Esophagus mucosa (tissue), 1 donor: ENCODE measurements around the gene TERT. TPM values are rescaled to one million over a fixed set of nuclear protein-coding genes. Genes with fewer than 3 reads are reported as not detected.

Source experiments
- ATAC-seq: fragments of 200-7000 bp; cut with Tn5 transposase; one replicate; pipeline ENCODE4 v1.9.1; 2020
- total RNA-seq: library from RNA; stranded (reverse); gene quantifications from one replicate; pipeline ENCODE4 v1.2.4, GENCODE V29; 2023
- donor health status: DM: yes; HTN: yes; CAD: no.

The TERT gene
- total RNA-seq, 1 donor from 2014 or later = not detected

DNA sequence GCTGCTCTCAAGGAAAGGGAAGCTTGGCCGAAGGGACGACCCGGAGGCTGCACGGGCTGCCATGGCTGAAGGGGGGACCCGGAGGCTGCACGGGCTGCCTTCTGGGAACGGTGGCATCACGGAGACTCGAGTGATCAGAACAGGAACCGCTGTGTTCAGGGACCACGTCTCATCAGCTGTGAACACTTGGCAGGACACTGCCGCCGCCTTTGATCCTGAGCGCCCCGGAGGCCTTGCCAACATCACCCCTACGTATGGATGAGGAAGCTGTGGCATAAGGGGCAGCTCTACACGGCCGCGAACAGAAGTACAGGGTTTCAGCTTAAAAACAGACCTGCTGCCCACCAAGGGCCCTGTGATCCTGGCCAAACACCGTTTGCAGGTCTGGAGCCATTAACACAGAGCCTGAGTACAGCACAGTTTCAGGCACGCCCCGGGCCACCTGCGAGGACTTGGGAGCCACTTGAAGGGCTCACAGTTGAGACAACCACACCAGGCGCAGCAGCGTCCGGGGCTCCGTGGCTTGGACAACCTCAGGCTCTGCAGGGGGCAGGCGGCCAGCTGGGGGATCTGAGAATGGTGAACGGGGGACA, 23.9 kb upstream of the TERT start:
- ATAC-seq = no peak

- ATAC-seq = no peak
These were observed 23.2 kb upstream of the TERT start for GRCh38 chr5:1317921-1318565.

- no peak for ATAC-seq
These were observed 21.9 kb upstream of the TERT start for GRCh38 chr5:1316588-1317340.

GRCh38 chr5:1315709-1316587, 21.1 kb upstream of the TERT start:
- ATAC-seq = peak; percentile 95

DNA sequence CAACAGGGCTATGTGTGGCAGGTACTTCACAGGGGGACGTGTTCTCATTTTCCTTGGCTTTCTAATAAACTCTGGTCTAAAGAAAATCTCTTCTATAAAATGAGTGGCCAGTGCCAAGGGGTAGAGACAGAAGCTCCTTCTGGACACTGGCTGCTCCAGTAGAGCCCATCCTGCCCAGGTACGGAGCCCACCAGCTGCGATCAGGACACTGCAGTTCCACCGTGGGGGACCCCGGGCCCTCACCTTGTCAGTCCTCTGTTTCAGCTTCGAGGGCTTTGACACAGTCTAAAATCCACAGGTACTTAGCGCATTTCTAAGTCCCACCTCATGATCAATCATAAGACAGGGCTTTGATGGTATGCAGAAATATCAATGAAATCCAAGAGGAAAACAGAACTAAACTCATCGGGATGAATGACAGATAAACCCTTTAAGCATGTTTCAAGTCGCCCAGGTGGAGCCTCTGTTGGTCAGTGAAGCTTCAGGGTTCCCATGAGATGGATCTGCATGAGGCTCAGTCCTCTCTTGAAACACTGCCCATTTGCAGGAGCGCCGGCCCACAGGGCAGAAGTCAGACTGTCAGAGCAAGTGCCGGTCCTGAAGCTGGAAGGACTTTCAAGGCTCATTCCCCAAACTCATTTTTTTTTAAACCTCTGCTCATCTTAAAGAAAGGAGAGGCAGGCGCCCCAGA, 20.3 kb upstream of the TERT start:
- ATAC-seq = no peak

- no peak for ATAC-seq
These were observed 19.7 kb upstream of the TERT start for GRCh38 chr5:1314564-1314982.

DNA sequence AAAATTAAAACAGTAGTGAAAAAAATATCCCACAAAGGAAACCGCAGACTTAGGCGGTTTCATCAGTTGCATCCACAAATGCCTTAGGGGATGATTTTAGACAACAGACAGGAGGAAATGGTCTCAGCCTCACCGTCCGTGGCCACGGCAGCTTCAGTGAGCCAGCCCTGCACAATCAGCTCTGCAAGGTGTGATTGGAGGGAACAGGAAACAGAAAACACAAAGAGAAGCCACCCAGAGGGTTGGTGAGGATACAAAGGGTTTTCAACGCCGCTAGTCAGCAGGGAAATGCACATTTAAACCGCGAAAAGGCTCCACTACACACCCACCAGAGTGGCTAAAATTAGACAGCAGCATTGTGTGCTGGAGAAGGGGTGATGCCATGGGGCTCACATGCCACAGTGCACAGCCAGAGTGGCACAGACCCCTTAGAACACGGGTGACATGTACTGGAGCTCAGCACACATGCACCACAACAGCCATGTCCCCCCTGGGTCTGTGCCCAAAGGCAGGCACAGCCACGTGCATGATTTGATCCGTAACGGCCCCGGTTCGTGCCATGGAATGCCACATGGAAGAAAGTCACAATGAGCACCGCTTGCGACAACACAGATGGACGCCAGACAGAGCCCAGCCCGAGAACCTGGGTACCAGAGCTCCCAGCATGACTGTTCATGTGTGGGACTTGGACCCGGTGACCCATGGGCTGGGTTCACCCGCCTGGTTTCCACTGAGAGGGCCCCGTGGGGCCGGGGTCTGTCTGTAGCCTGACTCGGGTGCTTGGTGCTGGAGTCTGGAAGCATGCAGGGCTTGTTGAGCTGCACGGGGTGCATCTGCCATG, 18.3 kb upstream of the TERT start:
- ATAC-seq = no peak

- ATAC-seq = no peak
These were observed 17.3 kb upstream of the TERT start for GRCh38 chr5:1312206-1312605.

GRCh38 chr5:1311439-1312055, 16.7 kb upstream of the TERT start:
- ATAC-seq = no peak

DNA sequence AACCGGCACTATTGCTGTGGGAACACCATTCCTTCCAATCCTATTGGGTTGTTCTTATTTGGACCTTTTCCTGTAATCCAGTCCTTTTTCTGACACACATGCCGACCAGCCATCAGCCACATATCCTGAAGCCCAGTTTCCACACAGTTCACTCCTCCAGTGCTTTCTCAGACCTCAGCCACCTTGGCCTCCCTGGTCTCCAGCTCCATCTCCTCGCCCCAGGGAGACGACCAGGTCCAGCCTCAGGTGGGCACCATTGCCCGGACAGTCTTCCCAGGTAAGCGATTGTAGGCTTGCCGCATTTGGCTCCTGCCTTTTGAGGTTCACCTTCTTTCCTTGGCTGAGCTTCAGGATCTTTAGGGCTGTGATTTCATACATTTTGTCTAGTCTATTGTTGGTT, 15.2 kb upstream of the TERT start:
- ATAC-seq = no peak

DNA sequence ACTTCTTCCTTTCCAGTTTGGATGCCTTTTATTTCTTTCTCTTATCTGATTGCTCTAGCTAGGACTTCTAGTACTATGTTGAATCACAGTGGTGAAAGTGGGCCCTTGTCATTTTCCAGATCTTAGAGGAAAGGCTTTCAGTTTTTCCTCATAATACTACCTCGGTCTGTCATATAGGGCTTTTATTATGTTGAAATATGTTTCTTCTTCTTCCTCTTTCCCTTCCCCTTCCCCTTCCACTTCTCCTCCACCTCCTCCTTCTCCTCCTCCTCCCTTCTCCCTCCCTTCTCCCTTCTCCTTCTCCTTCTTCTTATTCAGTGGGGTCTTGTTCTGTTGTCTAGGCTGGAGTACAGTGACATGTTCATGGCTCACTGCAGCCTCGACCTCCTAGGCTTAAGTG, 9.2 kb upstream of the TERT start:
- no peak for ATAC-seq

DNA sequence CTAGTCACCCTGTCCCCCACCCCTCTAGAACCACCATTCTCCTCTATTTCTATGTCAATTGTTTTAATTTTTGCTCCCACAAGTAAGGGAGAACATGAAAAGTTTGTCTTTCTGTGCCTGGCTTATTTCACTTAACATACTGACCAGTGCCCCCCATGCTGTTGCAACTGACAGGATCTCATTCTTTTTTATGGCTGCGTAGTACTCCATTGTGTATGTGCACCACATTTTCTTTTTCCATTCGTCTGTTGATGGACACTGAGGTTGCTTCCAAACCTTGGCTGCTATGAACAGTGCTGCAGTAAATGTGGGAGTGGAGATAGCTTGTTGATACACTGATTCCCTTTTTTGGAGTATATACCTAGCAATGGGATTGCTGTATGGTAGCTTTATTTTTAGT, 7.4 kb upstream of the TERT start:
- ATAC-seq = no peak

DNA sequence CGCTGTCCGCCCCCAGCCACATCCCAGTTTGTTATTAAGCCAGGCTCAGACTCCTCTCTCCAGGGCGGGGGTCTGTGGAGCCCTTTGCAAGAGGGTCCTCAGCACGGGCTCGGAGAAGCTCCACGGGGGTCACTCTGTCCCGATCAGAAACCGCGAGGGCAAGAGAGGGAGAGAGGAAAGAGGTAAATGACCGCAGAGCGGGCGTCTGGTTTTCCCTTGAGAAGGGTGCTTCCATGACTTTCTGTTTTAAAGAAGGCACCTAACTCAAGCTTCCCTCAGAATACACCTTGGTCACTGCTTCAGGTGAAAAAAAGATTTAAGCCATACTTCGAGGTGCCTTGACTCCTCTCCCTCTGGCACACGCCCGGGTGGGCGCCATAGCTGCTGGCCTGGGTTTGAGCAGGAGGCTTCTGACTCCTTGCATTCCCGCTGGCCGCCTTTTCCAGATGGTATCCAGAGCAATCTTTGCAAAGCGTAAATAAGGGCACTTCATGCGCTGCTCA, 5.8 kb upstream of the TERT start:
- ATAC-seq = no peak

DNA sequence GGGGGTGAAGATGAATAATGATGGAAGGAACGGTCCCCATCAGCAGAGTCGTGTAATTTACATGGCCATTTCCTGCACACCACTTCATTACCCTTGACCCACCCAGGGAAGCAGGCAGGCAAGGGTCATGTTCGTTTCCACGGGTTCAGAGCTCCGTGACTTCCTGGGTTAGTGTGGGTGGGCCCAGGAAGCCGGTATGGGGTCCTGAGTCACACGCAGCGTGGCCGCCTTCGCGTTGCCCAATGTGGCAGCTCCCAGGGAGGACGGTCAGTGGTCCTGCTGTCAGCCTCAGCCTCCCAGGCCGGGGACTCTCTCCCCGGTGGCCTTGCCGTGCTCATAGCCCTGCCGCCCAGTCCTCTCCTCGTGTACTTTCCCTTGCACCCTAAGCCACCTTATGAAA, 5.1 kb upstream of the TERT start:
- no peak for ATAC-seq

- ATAC-seq = no peak
These were observed 4.6 kb upstream of the TERT start for GRCh38 chr5:1299511-1299850.

GRCh38 chr5:1298723-1299510, 4.0 kb upstream of the TERT start:
- ATAC-seq = no peak

- ATAC-seq = no peak
These were observed 3.2 kb upstream of the TERT start for GRCh38 chr5:1298067-1298551.

GRCh38 chr5:1297243-1297642, 2.4 kb upstream of the TERT start:
- no peak for ATAC-seq

- ATAC-seq = no peak
These were observed 776 bp upstream of the TERT start for GRCh38 chr5:1295650-1296037.
